NCI-H69 (cell line): ENCODE measurements around the gene SMARCD1.
"Not testable (repeated sequence)": the region's sequence is repeated elsewhere in the genome, so short reads cannot be mapped to it uniquely, and the experiment has no call there.

Experiments
- DNase-seq: peaks from one replicate; lab custom pipeline; 2025; lab: John Stamatoyannopoulos, UW

Gene SMARCD1

GRCh38 chr12:50145439-50145838 is 60.3 kb downstream of the SMARCD1 start:
- DNase-seq = no peak

- DNase-seq = no peak
Observed at GRCh38 chr12:50147281-50147680, 62.1 kb downstream of the SMARCD1 start.

DNA sequence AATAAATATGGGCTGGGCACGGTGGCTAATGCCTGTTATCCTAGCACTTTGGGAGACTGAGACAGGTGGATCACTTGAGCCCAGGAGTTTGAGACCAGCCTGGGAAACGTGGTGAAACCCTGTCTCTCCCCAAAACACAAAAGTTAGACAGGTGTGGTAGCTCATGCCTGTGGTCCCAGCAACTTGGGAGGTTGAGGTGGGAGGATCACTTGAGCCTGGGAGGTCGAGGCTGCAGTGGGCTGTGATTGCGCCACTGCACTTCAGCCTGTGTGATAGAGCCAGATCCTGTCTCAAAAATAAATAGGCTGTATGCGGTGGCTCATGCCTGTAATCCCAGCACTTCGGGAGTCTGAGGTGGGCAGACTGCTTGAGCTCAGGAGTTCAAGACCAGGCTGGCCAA is 62.9 kb downstream of the SMARCD1 start:
- not testable (repeated sequence) for DNase-seq

DNA sequence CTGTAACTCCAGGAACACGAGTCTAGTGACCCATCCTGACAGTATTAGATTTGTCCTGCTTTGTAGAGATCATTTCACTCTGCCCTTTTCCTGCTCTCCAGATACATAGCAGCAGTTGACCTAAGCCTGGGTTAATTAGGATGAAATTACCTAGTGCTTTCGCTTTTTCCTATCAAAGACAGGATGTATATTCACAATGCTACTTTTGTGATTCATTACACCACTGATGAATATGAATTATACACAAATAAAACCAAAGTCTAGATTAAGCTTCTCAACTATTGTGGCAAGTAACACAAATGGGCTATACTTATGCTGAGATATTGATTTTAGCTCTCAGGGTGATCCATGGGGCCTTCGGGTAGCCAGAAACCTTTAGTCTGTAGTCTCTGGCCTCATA is 64.2 kb downstream of the SMARCD1 start:
- DNase-seq = no peak
